ENCODE results near the gene P2RY6.

P2RY6 gene

GRCh38 chr11:73318501-73319011 lies 46.4 kb downstream of the P2RY6 start:
- Histone ChIP-seq H3K4me1 (ENCODE audit: insufficient read depth, low read length) (peaks cover 40% of the 10 kb centered on the region), H2AFZ (ENCODE audit: low read depth, low read length) (no peak overlapping the region), H3K36me3 (ENCODE audit: insufficient read depth, low read length) (peaks cover 13% of the 10 kb centered on the region)

DNA sequence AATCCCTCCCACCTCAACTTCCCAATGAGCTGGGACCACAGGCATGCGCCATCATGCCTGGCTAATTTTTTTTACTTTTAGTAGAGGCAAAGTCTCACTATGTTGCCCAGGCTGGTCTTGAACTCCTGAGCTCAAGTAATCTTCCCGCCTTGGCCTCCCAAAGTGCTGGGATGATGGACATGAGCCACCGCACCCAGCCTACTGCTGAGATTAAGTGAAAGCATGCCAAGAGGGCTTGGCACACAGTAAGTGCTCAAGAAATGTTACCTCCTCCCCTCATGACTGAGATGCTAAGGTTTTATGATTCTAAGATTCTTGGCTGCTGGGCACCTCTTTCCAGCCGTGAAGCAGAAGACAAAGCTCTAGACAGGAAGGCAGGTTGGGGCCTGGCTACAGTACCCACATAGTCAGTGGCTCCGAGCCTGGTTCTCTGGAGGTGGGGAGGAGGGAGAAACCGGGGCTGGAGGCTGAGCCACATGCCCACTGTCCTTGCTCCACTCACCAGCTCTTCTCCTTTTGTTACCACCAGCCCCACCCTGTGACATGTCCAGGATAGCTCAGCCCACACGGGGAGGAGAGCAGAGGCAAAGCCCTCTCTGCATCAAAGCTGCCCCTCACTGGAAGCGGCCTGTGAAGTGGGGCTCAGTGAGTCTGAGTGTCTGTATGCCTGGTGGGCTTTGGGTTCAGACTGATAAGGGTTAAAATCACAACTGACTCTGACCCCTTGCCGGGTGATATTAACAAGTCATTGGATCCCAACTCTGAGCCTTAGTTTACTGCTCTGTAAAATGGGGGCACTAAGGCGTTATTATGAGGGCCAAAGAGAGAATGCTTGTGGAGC lies 48.8 kb downstream of the P2RY6 start:
- Histone ChIP-seq H3K9me3 (ENCODE audit: low read length) (no peaks in the 10 kb centered on the region), H3K4me3 (ENCODE audit: low read length) (no peak overlapping the region), H3K36me3 (ENCODE audit: insufficient read depth, low read length) (peaks cover 8% of the 10 kb centered on the region), H2AFZ (ENCODE audit: low read depth, low read length) (no peak overlapping the region), H3K4me1 (ENCODE audit: insufficient read depth, low read length) (peaks cover 29% of the 10 kb centered on the region), H3K27me3 (ENCODE audit: insufficient read depth, low read length) (no peaks in the 10 kb centered on the region)

More at GRCh38 chr11:73318501-73319011, 46.4 kb downstream of the P2RY6 start:
- no peaks in the 10 kb centered on the region for H3K9me3 ChIP-seq (ENCODE audit: low read length)
- no peaks in the 10 kb centered on the region for H3K27me3 ChIP-seq (ENCODE audit: insufficient read depth, low read length)
- no peak overlapping the region for H3K4me3 ChIP-seq (ENCODE audit: low read length)

- Histone ChIP-seq H3K4me3 (ENCODE audit: low read length) (no peak overlapping the region), H3K27me3 (ENCODE audit: insufficient read depth, low read length) (no peaks in the 10 kb centered on the region), H2AFZ (ENCODE audit: low read depth, low read length) (no peak overlapping the region), H3K36me3 (ENCODE audit: insufficient read depth, low read length) (peaks cover 9% of the 10 kb centered on the region), H3K4me1 (ENCODE audit: insufficient read depth, low read length) (peaks cover 29% of the 10 kb centered on the region), H3K9me3 (ENCODE audit: low read length) (no peaks in the 10 kb centered on the region)
Measured at GRCh38 chr11:73321604-73322381, 49.7 kb downstream of the P2RY6 start.

DNA sequence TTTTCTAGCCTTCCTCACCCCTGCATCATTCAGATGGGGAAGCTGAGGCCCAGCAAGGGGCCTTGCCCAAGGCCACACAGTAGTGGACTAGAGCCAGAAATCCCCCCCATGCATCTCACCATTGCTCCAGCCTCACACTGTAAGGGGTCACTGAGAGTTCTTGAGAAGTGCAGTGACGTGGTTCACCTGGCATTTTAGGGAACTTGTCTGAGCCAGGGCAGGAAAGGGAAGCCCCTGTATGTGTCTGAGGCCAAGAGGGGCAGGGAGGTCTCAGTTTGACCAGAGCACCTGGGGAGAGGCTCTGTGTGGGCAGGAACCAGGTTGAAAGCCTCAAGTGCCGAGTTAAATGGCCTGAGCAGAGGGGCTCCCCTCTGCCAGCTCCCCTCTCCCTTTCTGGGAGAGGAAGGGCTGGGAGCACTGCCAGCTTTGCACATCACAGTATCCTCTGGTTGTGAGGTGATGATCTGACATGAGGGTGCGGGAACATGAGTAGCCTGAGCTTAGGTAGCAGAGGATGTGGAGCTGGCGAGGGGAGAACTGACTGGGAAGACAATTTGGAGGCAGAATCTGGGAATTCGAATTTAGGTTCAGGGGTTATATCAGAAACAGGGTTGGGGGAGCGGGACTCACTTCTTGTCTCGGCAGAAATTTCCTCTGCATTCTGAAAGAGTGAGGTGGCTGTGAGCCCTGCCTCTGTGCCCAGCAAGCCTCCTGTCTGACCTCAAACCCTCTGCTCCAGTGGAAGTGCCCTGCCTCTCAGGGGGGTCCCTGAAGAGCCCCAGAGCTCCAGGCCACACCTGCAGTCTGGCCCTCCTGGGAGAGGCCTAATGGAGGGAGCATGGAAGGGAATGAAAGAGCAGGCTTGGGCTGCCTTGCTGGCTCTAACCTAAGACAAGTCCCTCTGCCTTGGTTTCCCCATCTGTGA lies 50.5 kb downstream of the P2RY6 start:
- H2AFZ ChIP-seq (ENCODE audit: low read depth, low read length), result no peak overlapping the region
- H3K36me3 ChIP-seq (ENCODE audit: insufficient read depth, low read length), result peaks cover 9% of the 10 kb centered on the region
- peaks cover 29% of the 10 kb centered on the region for H3K4me1 ChIP-seq (ENCODE audit: insufficient read depth, low read length)
- no peaks in the 10 kb centered on the region for H3K27me3 ChIP-seq (ENCODE audit: insufficient read depth, low read length)
- H3K9me3 ChIP-seq (ENCODE audit: low read length), result no peaks in the 10 kb centered on the region
- no peak overlapping the region for H3K4me3 ChIP-seq (ENCODE audit: low read length)

DNA sequence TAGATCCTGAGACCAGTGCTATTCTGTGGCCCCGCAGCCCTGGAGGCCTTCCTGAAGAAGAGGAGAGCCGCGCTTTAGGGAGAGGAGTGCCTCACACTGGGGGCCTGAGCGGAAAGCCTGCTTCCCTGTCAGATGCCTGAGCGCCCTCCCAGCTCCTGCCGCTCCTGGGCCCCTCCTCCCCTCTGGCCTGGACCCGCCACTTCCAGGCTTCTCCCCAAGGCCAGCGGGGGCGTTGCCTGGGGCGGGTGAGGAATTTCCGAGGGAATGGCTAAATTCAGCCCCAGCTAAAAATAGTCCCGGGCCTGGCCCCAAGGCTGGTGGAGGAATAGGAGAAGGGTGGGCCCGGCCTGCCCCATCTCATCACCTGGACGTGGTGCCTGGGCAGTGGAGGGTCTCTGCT lies 51.3 kb downstream of the P2RY6 start:
- no peaks in the 10 kb centered on the region for H3K9me3 ChIP-seq (ENCODE audit: low read length)
- H3K4me1 ChIP-seq (ENCODE audit: insufficient read depth, low read length), result peaks cover 37% of the 10 kb centered on the region
- H2AFZ ChIP-seq (ENCODE audit: low read depth, low read length), result no peak overlapping the region
- H3K4me3 ChIP-seq (ENCODE audit: low read length), result no peak overlapping the region
- H3K27me3 ChIP-seq (ENCODE audit: insufficient read depth, low read length), result no peaks in the 10 kb centered on the region
- H3K36me3 ChIP-seq (ENCODE audit: insufficient read depth, low read length), result peaks cover 9% of the 10 kb centered on the region

DNA sequence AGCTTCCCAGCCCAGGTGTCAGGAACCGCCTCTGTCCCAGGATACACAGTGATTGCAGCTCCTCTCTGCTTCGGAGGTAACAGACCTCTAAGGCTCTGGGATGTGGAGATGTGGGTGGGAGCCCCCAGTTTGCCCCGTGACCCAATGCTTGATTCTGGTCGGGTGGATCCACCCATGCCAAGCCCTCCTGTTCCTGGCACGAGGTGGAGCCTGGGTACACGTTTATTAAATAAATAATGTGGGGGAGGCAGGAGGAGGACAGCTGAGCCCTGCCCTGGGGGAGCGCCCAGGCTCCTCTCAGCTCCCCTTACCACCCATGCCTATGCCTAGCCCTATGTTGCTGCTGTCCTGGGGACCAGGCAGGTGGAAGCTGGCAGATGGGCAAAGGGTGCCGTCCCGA lies 52.0 kb downstream of the P2RY6 start:
- Histone ChIP-seq H3K27me3 (ENCODE audit: insufficient read depth, low read length) (no peaks in the 10 kb centered on the region), H3K36me3 (ENCODE audit: insufficient read depth, low read length) (peaks cover 6% of the 10 kb centered on the region), H2AFZ (ENCODE audit: low read depth, low read length) (no peak overlapping the region), H3K4me3 (ENCODE audit: low read length) (no peak overlapping the region), H3K9me3 (ENCODE audit: low read length) (no peaks in the 10 kb centered on the region), H3K4me1 (ENCODE audit: insufficient read depth, low read length) (peaks cover 43% of the 10 kb centered on the region)

DNA sequence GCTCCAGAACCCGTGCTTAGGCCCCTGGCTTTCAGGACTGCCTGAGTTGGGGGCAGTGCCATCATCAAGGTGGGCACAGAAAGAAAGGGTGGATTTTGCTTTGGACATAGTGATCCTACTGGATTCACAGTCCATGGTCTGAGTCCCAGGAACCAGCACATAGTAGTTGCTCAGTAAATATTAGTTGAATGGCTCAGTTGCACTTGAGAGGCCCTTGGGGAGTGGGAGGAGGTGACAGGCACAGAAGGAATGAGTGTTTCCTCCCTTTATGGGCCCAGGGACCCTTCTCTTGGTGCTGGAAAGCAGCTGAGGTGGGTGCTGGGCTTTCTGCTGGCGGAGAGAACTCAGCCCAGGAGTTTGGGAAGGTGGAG lies 52.5 kb downstream of the P2RY6 start:
- Histone ChIP-seq H3K4me1 (ENCODE audit: insufficient read depth, low read length) (peaks cover 45% of the 10 kb centered on the region), H3K36me3 (ENCODE audit: insufficient read depth, low read length) (peaks cover 6% of the 10 kb centered on the region)

GRCh38 chr11:73325036-73325981 lies 53.2 kb downstream of the P2RY6 start:
- H3K9me3 ChIP-seq (ENCODE audit: low read length), result no peaks in the 10 kb centered on the region
- no peaks in the 10 kb centered on the region for H3K27me3 ChIP-seq (ENCODE audit: insufficient read depth, low read length)
- H3K4me3 ChIP-seq (ENCODE audit: low read length), result no peak overlapping the region
- no peak overlapping the region for H2AFZ ChIP-seq (ENCODE audit: low read depth, low read length)
- peaks cover 51% of the 10 kb centered on the region for H3K4me1 ChIP-seq (ENCODE audit: insufficient read depth, low read length)
- H3K36me3 ChIP-seq (ENCODE audit: insufficient read depth, low read length), result peaks cover 6% of the 10 kb centered on the region

More for the DNA sequence above, 52.5 kb downstream of the P2RY6 start:
- Histone ChIP-seq H3K4me3 (ENCODE audit: low read length) (no peak overlapping the region), H2AFZ (ENCODE audit: low read depth, low read length) (no peak overlapping the region), H3K27me3 (ENCODE audit: insufficient read depth, low read length) (no peaks in the 10 kb centered on the region), H3K9me3 (ENCODE audit: low read length) (no peaks in the 10 kb centered on the region)

DNA sequence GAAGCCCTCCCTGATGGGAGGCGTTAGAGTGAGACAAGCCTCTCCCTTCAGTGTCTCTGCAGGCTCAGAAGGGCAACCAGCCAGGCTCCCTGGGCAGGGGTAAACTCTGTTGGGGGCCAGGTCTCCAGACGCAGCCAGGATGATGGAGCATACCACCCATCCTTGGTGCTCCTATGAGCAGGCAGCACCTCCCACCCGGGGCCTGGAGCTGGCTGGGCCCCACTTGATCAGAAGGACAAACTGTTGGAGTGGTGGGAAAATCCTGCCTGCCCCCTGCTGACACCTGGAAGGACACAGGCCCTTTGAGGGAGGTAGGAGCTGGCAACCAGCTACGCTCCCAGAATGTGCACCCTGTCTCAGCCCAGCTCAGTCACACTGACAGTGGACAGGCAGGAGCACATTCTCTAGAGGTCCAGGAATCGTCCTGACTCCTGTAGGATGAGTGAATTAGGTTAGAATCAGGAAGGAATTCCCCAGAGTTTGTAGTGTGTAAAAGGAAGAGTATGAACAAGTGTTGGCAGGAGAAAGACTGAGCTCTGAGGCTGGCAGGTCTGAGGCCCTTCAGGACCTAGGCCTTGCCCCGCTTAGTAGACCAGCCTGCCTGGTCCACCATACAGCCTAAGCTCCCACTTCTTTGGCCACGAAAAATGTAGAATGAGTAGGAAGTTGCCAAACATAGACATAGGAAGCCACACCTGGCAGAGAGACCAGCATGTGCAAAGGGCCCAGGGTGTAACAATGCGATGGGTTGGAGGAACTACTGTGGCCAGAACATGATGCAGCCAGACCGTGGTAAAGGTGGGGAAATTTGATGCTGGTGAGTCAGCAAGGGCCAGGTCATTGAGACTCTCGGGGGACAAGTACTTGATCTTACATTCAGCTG lies 55.0 kb downstream of the P2RY6 start:
- Histone ChIP-seq H3K27me3 (ENCODE audit: insufficient read depth, low read length) (no peaks in the 10 kb centered on the region), H3K4me3 (ENCODE audit: low read length) (no peak overlapping the region), H2AFZ (ENCODE audit: low read depth, low read length) (no peak overlapping the region), H3K4me1 (ENCODE audit: insufficient read depth, low read length) (peaks cover 59% of the 10 kb centered on the region), H3K9me3 (ENCODE audit: low read length) (no peaks in the 10 kb centered on the region), H3K36me3 (ENCODE audit: insufficient read depth, low read length) (peaks cover 6% of the 10 kb centered on the region)

- no peak overlapping the region for H3K4me3 ChIP-seq (ENCODE audit: low read length)
- peaks cover 6% of the 10 kb centered on the region for H3K36me3 ChIP-seq (ENCODE audit: insufficient read depth, low read length)
- no peaks in the 10 kb centered on the region for H3K27me3 ChIP-seq (ENCODE audit: insufficient read depth, low read length)
- H2AFZ ChIP-seq (ENCODE audit: low read depth, low read length), result no peak overlapping the region
- H3K9me3 ChIP-seq (ENCODE audit: low read length), result no peaks in the 10 kb centered on the region
- H3K4me1 ChIP-seq (ENCODE audit: insufficient read depth, low read length), result peaks cover 59% of the 10 kb centered on the region
Measured at GRCh38 chr11:73327812-73328364, 55.8 kb downstream of the P2RY6 start.

DNA sequence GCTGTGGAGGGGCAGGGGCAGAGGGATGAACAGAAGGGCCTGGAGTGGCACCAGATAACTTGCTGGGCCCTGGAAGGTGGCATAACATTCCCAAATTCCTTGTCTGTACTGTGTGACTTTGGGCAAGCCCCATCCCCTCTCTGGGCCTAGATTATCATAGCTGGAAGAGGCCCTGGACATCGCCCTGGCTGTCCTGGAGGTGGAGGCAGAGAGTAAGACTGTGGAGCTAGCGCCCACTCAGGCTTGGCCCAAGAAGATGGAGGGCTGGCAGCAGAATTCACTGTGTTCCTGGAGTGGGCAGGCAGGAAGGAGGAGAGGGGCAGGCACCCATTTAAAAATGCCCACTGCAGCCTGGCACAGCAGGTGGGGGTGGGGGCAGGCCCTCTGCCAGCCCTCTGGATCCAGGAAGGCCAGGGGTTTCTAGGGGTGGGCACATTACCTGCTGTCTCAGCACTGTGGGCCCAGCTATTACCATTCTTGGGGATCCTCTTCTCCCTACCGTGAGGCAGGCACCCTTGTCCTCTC lies 58.5 kb downstream of the P2RY6 start:
- H3K4me3 ChIP-seq (ENCODE audit: low read length), result no peak overlapping the region
- peaks cover 71% of the 10 kb centered on the region for H3K4me1 ChIP-seq (ENCODE audit: insufficient read depth, low read length)
- H3K36me3 ChIP-seq (ENCODE audit: insufficient read depth, low read length), result peaks cover 4% of the 10 kb centered on the region
- no peak overlapping the region for H2AFZ ChIP-seq (ENCODE audit: low read depth, low read length)
- H3K9me3 ChIP-seq (ENCODE audit: low read length), result no peaks in the 10 kb centered on the region
- no peaks in the 10 kb centered on the region for H3K27me3 ChIP-seq (ENCODE audit: insufficient read depth, low read length)
